Panc1 (cell line): ENCODE measurements around the gene SNTB2.

Source experiments
- POLR2AphosphoS5 ChIP-seq: IDR thresholded peaks from 2 replicates; pipeline ENCODE4 v1.6.1; 2012; ENCODE audit warnings: mild to moderate bottlenecking, low read depth, low read length, moderate library complexity
- SIN3A ChIP-seq: IDR thresholded peaks from 2 replicates; pipeline ENCODE4 v1.6.1; 2012; ENCODE audit warnings: low read depth, mild to moderate bottlenecking, low read length, moderate library complexity, borderline replicate concordance; ENCODE audit not compliant: insufficient read depth
- TCF7L2 ChIP-seq: IDR thresholded peaks from 2 replicates; pipeline ENCODE4 v1.6.1; 2011; ENCODE audit warnings: mild to moderate bottlenecking, low read depth, low read length, inconsistent platforms
- TF ChIP-seq, protein P1 (sequence below): fragments of 450-650 bp; IDR thresholded peaks from 2 replicates; pipeline ENCODE4 v1.5.1; 2017; ENCODE audit warnings: mild to moderate bottlenecking
- TF ChIP-seq, protein P2 (sequence below), 2 experiments: IDR thresholded peaks; 2 replicates each; pipeline ENCODE4 v1.6.1; 2011 to 2012; ENCODE audit warnings: low read depth in 2 of 2, control low read depth in 1 of 2, low read length in 1 of 2, mild to moderate bottlenecking in 1 of 2, moderate library complexity in 1 of 2; ENCODE audit not compliant: insufficient read depth in 1 of 2

- TF ChIP-seq, protein P1, sequence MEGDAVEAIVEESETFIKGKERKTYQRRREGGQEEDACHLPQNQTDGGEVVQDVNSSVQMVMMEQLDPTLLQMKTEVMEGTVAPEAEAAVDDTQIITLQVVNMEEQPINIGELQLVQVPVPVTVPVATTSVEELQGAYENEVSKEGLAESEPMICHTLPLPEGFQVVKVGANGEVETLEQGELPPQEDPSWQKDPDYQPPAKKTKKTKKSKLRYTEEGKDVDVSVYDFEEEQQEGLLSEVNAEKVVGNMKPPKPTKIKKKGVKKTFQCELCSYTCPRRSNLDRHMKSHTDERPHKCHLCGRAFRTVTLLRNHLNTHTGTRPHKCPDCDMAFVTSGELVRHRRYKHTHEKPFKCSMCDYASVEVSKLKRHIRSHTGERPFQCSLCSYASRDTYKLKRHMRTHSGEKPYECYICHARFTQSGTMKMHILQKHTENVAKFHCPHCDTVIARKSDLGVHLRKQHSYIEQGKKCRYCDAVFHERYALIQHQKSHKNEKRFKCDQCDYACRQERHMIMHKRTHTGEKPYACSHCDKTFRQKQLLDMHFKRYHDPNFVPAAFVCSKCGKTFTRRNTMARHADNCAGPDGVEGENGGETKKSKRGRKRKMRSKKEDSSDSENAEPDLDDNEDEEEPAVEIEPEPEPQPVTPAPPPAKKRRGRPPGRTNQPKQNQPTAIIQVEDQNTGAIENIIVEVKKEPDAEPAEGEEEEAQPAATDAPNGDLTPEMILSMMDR = no peak
- TF ChIP-seq, protein P2, sequence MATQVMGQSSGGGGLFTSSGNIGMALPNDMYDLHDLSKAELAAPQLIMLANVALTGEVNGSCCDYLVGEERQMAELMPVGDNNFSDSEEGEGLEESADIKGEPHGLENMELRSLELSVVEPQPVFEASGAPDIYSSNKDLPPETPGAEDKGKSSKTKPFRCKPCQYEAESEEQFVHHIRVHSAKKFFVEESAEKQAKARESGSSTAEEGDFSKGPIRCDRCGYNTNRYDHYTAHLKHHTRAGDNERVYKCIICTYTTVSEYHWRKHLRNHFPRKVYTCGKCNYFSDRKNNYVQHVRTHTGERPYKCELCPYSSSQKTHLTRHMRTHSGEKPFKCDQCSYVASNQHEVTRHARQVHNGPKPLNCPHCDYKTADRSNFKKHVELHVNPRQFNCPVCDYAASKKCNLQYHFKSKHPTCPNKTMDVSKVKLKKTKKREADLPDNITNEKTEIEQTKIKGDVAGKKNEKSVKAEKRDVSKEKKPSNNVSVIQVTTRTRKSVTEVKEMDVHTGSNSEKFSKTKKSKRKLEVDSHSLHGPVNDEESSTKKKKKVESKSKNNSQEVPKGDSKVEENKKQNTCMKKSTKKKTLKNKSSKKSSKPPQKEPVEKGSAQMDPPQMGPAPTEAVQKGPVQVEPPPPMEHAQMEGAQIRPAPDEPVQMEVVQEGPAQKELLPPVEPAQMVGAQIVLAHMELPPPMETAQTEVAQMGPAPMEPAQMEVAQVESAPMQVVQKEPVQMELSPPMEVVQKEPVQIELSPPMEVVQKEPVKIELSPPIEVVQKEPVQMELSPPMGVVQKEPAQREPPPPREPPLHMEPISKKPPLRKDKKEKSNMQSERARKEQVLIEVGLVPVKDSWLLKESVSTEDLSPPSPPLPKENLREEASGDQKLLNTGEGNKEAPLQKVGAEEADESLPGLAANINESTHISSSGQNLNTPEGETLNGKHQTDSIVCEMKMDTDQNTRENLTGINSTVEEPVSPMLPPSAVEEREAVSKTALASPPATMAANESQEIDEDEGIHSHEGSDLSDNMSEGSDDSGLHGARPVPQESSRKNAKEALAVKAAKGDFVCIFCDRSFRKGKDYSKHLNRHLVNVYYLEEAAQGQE (IDR thresholded peaks at IDR 0.05; ENCODE audit: insufficient read depth in 1 of 2, low read depth in 2 of 2, low read length in 1 of 2) = no peak
- TF ChIP-seq POLR2AphosphoS5 (no peak), SIN3A (no peak), TCF7L2 (no peak)
These were observed 29.8 kb upstream of the SNTB2 start for GRCh38 chr16:69157196-69157595.
